ENCODE measurements around the gene CACNG4.

Gene CACNG4

DNA sequence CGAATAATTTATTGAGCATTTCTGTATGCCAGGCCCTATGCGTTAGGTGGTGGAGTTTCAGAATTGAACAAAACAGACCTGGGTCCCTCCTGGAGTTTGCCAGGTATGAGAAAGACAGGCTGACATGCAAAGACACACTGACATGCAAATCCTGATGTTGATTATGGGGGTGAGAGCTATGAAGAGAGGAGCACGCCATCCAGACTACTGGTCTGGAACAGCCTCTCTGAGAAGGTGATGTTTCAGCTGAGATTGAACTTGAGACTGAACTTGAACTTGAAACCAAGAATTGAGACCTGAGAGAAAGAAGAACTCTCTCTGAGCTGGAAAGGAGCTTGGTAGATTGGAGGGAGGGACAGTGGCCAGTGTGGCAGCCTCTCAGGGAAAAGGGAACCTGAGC lies 14.2 kb upstream of the CACNG4 start:
- FAIRE-seq (no peak), DNase-seq (ENCODE audit: insufficient read length, low spot score) (no peak)
- no peak for TF ChIP-seq POLR2A (IDR thresholded peaks at IDR 0.05; ENCODE audit: low read depth, low read length)

GRCh38 chr17:66950886-66951604 lies 13.5 kb upstream of the CACNG4 start:
- no peak for TF ChIP-seq POLR2A (IDR thresholded peaks at IDR 0.05; ENCODE audit: low read depth, low read length)
- FAIRE-seq (no peak), DNase-seq (ENCODE audit: insufficient read length, low spot score) (no peak)

- DNase-seq (ENCODE audit: insufficient read length, low spot score) (no peak), FAIRE-seq (no peak)
- TF ChIP-seq POLR2A (IDR thresholded peaks at IDR 0.05; ENCODE audit: low read depth, low read length), result no peak
Measured at GRCh38 chr17:66951605-66951953, 12.9 kb upstream of the CACNG4 start.

- TF ChIP-seq POLR2A (IDR thresholded peaks at IDR 0.05; ENCODE audit: low read depth, low read length), result 0 out of 2 replicates have a peak, but pooled peaks have one; percentile 7
- FAIRE-seq (peak; percentile 88), DNase-seq (ENCODE audit: insufficient read length, low spot score) (peak; percentile 94)
Measured at GRCh38 chr17:66952031-66952524, 12.4 kb upstream of the CACNG4 start.

- TF ChIP-seq POLR2A (IDR thresholded peaks at IDR 0.05; ENCODE audit: low read depth, low read length), result no peak
- DNase-seq (ENCODE audit: insufficient read length, low spot score), result no peak
- no peak for FAIRE-seq
Measured at GRCh38 chr17:66952681-66953629, 11.6 kb upstream of the CACNG4 start.

DNA sequence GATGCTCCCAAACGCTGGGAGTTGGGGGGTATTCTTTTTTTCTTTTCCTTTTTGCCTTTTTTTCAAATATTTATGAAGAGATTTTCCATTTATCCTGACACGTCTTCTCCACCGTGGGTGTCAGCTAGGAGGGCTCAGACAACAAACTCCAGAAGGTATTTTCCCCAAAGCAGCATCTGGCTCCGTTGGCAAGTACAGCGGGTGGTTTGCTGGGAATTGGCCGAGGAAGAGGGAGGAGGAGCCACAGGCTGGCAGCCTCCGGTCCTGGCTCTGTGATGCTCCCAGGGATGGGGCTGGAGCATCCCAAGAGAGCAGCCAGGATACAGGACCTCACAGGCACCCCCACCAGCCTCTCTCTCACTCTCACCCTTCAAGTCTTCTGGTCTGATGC lies 10.9 kb upstream of the CACNG4 start:
- DNase-seq (ENCODE audit: insufficient read length, low spot score) (no peak), FAIRE-seq (no peak)
- TF ChIP-seq POLR2A (IDR thresholded peaks at IDR 0.05; ENCODE audit: low read depth, low read length), result no peak

- DNase-seq (ENCODE audit: insufficient read length, low spot score), result no peak
- FAIRE-seq, result no peak
- no peak for TF ChIP-seq POLR2A (IDR thresholded peaks at IDR 0.05; ENCODE audit: low read depth, low read length)
Measured at GRCh38 chr17:66954632-66955031, 9.9 kb upstream of the CACNG4 start.

DNA sequence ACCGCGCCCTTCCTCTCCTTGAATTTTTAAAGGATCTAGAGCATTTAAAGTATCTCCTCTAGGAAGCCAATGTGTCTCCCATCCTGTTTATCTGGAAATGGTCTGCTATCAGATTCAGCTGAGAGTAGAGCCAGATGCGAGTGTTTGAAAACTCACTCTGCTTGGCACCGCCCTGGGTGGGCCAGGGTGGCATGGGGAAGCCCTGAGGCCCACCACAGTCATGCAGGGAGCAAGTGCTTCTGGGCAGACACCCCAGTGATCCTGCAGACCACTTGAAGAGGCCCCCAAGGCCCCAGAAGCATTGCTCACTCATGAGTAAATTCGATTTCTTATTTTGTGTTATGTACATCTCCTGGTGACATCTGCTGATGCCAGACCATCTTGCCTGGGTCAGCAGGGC lies 8.7 kb upstream of the CACNG4 start:
- FAIRE-seq, result no peak
- no peak for TF ChIP-seq POLR2A (IDR thresholded peaks at IDR 0.05; ENCODE audit: low read depth, low read length)
- no peak for DNase-seq (ENCODE audit: insufficient read length, low spot score)

DNA sequence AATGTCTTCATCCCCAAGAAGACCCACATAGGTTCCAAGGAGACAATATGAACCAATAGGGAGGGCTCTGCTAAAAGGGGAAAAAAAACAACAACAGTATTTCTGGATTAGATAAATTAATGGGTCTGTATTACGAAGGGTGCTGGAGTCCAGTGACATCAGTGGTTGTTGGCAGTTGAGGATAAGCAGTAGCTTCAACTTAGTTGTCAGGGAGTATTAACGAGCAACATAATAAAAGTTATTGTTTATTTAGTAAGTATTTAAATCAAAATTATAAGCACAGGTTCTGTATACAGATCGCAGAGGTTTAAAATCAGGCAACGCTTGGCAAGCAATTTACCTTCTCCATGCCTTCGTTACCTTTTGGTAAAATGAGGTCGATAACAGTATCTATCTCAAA lies 7.6 kb upstream of the CACNG4 start:
- TF ChIP-seq POLR2A (IDR thresholded peaks at IDR 0.05; ENCODE audit: low read depth, low read length), result no peak
- DNase-seq (ENCODE audit: insufficient read length, low spot score) (no peak), FAIRE-seq (no peak)

DNA sequence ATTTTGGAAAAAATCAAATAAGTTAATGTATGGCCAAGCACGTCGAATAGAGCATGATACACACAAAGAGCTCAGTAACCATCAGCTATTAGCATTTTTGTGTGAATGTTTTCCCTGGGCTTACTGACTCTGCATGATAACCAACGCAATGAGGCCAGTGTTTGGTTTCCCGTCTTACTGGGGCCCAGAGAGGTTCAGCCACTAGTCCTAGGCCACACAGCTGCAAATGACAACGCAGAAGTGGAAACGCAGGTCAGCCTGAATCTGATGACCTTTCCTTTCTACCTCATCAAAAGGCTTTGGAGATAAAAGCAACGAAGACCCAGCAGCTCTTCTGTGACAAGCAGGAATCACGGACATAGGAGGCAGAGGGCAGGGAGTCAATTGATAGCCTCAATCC lies 7.2 kb upstream of the CACNG4 start:
- no peak for TF ChIP-seq POLR2A (IDR thresholded peaks at IDR 0.05; ENCODE audit: low read depth, low read length)
- FAIRE-seq (no peak), DNase-seq (ENCODE audit: insufficient read length, low spot score) (no peak)

DNA sequence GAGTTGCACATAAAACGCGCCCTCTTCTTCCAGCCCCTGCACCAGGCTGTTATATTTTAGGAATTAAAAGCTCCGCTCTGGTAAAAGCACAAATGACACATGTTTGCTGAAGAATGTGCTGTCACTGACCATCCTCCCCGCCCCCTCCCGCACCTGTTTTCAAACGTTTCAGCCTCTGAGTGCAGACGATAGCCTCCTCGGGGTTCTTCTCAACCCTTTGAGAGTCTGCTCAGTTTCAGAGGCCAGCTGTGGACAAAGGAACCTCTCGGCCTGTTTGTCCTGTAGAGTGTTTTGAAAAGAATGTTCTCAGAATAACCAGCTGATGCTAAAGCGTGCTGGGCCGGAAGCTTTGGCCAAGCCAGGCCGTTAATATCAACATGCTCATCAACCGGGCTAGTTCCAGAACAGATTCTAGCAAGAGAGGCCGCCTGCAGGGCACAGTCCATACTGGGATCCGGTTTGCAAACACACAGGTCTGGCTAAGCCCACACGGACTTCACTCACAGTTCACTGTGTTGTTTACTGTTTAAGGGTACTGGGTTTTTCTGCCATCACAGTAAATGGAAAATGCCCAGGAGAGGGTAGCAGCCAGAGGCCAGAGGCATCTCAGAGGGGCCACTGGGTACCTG lies 6.4 kb upstream of the CACNG4 start:
- DNase-seq (ENCODE audit: insufficient read length, low spot score) (no peak), FAIRE-seq (no peak)
- TF ChIP-seq POLR2A (IDR thresholded peaks at IDR 0.05; ENCODE audit: low read depth, low read length), result no peak

GRCh38 chr17:66959641-66960375 lies 4.7 kb upstream of the CACNG4 start:
- DNase-seq (ENCODE audit: insufficient read length, low spot score) (no peak), FAIRE-seq (no peak)
- no peak for TF ChIP-seq POLR2A (IDR thresholded peaks at IDR 0.05; ENCODE audit: low read depth, low read length)

DNA sequence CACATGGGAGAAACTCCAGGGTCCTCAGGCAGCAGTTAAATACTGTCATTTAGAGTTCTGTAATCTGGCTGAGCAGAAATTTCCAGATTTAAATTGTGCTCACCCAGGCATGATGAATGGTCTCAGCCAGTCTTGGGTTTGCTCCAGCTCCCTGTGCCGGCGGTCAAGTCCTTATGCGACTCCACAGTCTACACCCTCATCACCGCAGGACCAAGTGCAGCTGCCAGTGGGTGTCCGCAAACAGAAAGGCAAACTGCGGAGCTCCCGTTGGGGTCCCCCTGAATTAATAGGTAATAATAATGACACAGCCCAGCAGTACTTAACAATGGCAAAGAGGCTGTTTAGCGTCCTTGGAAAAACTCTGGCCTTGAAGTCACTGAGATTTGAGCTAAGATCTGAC lies 3.9 kb upstream of the CACNG4 start:
- FAIRE-seq (no peak), DNase-seq (ENCODE audit: insufficient read length, low spot score) (no peak)
- no peak for TF ChIP-seq POLR2A (IDR thresholded peaks at IDR 0.05; ENCODE audit: low read depth, low read length)

DNA sequence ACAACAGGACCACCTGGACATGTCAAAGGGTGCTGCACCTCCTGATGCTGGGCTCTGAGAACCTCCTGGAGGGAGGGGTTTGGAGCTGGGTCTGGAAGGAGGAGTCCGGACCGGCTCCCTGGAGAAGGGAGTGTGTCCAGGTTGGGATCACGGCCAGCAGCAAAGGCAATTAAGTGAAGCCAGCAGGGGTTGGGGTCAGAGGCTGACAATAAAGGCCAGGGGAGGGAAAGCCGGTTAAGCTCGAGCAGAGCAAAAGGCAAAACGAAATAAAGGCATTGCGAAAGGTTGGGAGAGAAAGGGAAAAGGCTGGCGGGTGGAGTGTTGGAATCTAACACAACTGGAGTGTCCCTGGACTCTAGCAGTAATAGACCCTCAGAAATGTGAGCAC lies 992 bp upstream of the CACNG4 start:
- no peak for TF ChIP-seq POLR2A (IDR thresholded peaks at IDR 0.05; ENCODE audit: low read depth, low read length)
- DNase-seq (ENCODE audit: insufficient read length, low spot score) (no peak), FAIRE-seq (no peak)

Measured in H54 (cell line).